ENCODE results near the gene SPINK4. TPM values are rescaled to one million over a fixed set of nuclear protein-coding genes. Genes with fewer than 3 reads are reported as not detected.

The SPINK4 gene
- total RNA-seq, 1 donor from 2014 or later, result not detected

- intact Hi-C loops (cut with DNase I), result loop anchor here (10.0 kb wide), 1 partner anchor 179 kb away; no protein-coding TSS in a partner anchor
- no peak for DNase-seq
- ATAC-seq (ENCODE audit: poor library complexity), result no peak
Measured at GRCh38 chr9:33285502-33285901, 45.5 kb downstream of the SPINK4 start.

DNA sequence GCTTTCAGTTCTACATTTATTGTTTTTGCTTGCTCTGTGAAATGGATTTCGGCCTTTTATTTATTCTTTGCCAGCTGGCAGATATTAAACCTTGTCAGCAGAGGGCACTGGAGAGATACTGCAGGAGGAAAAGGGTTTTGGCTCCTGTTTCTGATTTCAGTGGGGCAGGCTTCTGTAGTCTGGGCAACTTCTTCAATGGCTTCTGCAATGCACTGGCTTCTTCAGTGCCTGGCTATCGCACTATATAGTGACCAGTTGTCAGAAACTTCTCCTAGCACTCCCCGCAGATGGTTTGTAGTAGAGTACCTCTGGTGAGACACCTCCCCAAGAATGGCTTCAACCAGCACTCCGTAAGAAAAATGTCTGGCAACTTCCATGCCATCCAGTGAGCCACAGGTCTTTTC, 47.1 kb downstream of the SPINK4 start:
- DNase-seq (no peak), ATAC-seq (ENCODE audit: poor library complexity) (no peak)
- intact Hi-C loops (cut with DNase I), result loop anchor here (10.0 kb wide), 1 partner anchor 178 kb away; no protein-coding TSS in a partner anchor

DNA sequence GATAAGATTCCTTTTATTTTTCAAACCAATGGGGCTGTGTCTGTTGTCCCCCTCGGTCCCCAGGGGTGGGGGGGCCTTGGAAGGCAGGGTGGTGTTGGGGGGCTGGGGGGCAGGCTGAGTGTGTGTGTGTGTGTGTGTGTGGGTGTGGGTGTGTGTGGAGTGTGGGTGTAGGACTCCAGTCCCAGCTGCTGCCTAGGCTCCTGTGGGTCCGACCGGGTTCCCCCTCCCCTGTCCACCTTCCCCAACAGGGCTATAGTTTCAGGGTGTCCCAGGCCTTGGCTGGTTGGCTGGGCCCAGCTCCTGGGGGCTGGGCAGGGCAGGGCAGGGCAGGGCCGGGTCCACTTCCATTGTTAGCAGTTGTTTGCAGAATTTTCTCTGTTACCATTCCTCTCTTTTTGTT, 48.3 kb downstream of the SPINK4 start:
- intact Hi-C loops (cut with DNase I), result loop anchor here (10.0 kb wide), 1 partner anchor 177 kb away; no protein-coding TSS in a partner anchor
- ATAC-seq (ENCODE audit: poor library complexity), result no peak

DNA sequence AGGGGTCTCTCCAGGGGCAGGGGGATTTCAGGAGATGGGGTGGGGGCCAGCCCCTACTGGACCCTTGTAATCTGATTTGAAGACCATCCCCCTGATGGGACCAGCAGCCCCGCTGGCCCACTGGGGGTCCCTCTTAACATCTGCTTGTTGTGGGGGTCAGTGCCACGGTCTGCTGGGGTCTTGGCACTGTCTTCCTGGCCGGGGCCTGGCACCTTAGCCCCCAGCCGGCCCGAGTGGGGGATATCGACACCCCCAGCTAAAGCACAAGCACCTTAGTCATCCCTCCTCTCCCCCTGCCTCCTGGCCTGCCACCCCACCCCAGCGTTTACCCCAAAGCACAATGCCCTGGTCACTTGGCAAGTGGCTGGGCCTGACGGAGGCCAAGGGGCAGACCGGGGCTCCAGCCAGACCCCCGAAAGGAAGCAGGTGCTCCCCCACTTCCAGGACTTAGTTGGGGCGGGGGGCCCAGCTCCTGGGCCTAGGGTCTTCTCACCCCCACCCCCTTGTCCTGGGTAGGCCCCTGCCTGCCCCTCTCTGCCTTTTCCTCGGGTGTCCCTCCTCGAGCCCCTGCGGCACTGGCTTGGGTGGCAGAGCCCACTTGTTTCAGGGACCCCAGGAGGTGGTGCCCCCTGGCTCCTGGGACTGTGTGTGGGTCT, 49.0 kb downstream of the SPINK4 start:
- ATAC-seq (ENCODE audit: poor library complexity), result no peak
- DNase-seq, result no peak
- intact Hi-C loops (cut with DNase I), result loop anchor here (10.0 kb wide), 1 partner anchor 176 kb away; no protein-coding TSS in a partner anchor

More for the DNA sequence above, 48.3 kb downstream of the SPINK4 start:
- DNase-seq, result no peak

- intact Hi-C loops (cut with DNase I), result loop anchor here (10.0 kb wide), 1 partner anchor 175 kb away; no protein-coding TSS in a partner anchor
- ATAC-seq (ENCODE audit: poor library complexity) (peak; percentile 13), DNase-seq (no peak)
Measured at GRCh38 chr9:33289496-33289895, 49.5 kb downstream of the SPINK4 start.

DNA sequence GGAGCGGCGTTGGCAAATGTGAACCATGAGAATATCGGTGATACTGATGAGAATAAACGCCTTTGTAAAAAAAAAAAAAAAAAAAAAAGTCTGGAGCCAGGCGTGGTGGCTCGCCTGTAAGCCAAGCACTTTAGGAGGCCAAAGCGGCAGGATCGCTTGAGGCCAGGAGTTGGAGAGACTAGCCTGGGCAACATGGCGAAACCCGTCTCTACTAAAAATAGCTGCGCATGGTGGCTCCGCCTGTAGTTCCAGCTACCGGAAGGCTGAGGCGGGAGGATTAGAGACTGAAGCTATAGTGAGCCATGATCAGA, 49.9 kb downstream of the SPINK4 start:
- intact Hi-C loops (cut with DNase I), result loop anchor here (10.0 kb wide), 1 partner anchor 175 kb away; no protein-coding TSS in a partner anchor
- DNase-seq (no peak), ATAC-seq (ENCODE audit: poor library complexity) (peak; percentile 62)

GRCh38 chr9:33290247-33291030, 50.5 kb downstream of the SPINK4 start, which contains the start of gene NFX1:
TSS of gene NFX1 (plus strand) at chr9:33290516. CDS start at chr9:33290573, 57 bp downstream.
- intact Hi-C loops (cut with DNase I), result no loop called here
- peak; percentile 99 for DNase-seq
- ATAC-seq (ENCODE audit: poor library complexity), result peak; percentile 94

GRCh38 chr9:33291031-33291397, 51.0 kb downstream of the SPINK4 start:
- ATAC-seq (ENCODE audit: poor library complexity), result no peak
- no peak for DNase-seq
- intact Hi-C loops (cut with DNase I), result no loop called here

- ATAC-seq (ENCODE audit: poor library complexity), result no peak
- intact Hi-C loops (cut with DNase I), result no loop called here
- DNase-seq, result no peak
Measured at GRCh38 chr9:33291901-33292300, 51.9 kb downstream of the SPINK4 start.

DNA sequence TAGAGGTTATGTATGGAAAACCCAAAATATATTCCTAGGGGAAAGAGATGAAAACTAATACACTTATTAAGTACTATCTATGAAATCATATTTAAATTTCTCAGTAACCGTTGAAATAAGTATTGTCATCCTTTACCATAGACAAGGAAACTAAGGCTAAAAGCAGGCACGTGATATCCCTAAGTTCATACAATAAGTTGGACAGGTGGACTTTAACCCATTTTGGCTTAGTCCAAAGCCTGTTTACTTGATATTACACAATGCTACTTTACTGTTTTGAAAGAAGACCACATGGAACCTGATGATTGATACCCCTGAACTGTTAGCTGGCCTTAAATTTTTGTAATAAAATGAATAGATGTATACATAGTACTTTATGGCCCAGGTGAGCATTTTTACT, 53.8 kb downstream of the SPINK4 start:
- ATAC-seq (ENCODE audit: poor library complexity), result no peak
- DNase-seq, result no peak
- intact Hi-C loops (cut with DNase I), result no loop called here

GRCh38 chr9:33294670-33295432, 54.9 kb downstream of the SPINK4 start:
- no peak for DNase-seq
- intact Hi-C loops (cut with DNase I), result no loop called here
- no peak for ATAC-seq (ENCODE audit: poor library complexity)

DNA sequence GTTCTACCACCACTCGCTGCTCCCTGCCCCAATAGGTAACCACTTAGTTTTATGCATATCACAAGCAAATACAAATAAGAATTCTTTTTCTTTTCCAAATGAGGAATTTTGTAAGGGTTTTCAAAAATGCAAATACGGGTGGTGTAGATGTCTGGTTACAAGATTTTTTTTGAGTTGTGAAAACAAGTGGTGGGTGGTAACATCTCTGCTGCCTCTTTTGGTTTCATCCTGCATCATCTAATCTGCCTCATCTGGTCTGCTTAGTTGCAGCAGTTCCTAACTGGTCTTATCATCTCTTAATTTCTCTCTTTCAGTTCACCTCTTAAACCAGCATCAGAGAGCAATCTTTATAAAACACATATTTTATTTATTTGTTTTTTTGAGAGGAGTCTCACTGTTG, 55.6 kb downstream of the SPINK4 start:
- ATAC-seq (ENCODE audit: poor library complexity) (no peak), DNase-seq (no peak)

DNA sequence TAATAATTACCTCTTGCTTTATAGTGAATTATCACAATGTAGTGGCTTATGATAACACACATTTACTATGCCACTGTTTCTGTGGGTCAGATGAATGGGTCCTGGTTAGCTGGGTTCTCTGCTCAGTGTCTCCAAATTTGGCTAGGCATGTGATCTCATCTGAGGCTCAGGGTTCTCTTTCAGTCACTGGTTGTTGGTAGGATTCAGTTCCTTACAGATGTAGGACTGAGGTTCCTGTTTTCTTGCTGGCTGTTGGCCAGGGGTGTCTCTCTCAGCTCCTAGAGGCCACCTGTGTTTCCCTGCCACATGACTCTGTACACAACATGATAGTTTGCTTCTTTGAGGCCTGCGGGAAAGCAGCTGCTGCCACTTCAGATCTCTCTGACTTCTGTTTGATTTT, 57.5 kb downstream of the SPINK4 start:
- ATAC-seq (ENCODE audit: poor library complexity), result peak; percentile 47
- intact Hi-C loops (cut with DNase I), result no loop called here
- DNase-seq, result peak; percentile 56

More for the DNA sequence above, 55.6 kb downstream of the SPINK4 start:
- intact Hi-C loops (cut with DNase I), result no loop called here

Other genes starting within 250 kb of the SPINK4 start
- 10.4 TPM for gene APTX, start 238.5 kb upstream of the SPINK4 start, total RNA-seq
- 74.5 TPM for gene DNAJA1, start 214.9 kb upstream of the SPINK4 start, total RNA-seq
- gene SMU1, start 163.5 kb upstream of the SPINK4 start, total RNA-seq, result 14.6 TPM
- gene B4GALT1, start 72.8 kb upstream of the SPINK4 start, total RNA-seq, result 41.0 TPM
- 131 TPM for gene BAG1, start 24.5 kb downstream of the SPINK4 start, total RNA-seq
- 45.8 TPM for gene CHMP5, start 24.9 kb downstream of the SPINK4 start, total RNA-seq
- 26.2 TPM for gene NFX1, start 50.3 kb downstream of the SPINK4 start, total RNA-seq
- 155 TPM for gene AQP7, start 162.4 kb downstream of the SPINK4 start, total RNA-seq
- 16.3 TPM for gene AQP3, start 207.4 kb downstream of the SPINK4 start, total RNA-seq
- 13.0 TPM for gene NOL6, start 233.8 kb downstream of the SPINK4 start, total RNA-seq